BLaER1 treated with 17β-estradiol and CSF1 and Interleukin-3, amounts not matched to agents 10 nM and 100 nM (cell line): ENCODE results near the gene PHKA2.

Source experiments
- H3K27ac ChIP-seq, 11 experiments: shearing (Covaris generic); formaldehyde crosslinking; 2 replicates each; pipeline ENCODE4 v1.8.1; 2022
- H3K27me3 ChIP-seq, 11 experiments: shearing (Covaris generic); formaldehyde crosslinking; 2 replicates each; pipeline ENCODE4 v1.8.1; 2022
- H3K36me3 ChIP-seq, 11 experiments: shearing (Covaris generic); formaldehyde crosslinking; 2 replicates each; pipeline ENCODE4 v1.8.1; 2022
- H3K4me1 ChIP-seq, 10 experiments: shearing (Covaris generic); formaldehyde crosslinking; 2 replicates each; pipeline ENCODE4 v1.8.1; 2022
- H3K4me2 ChIP-seq, 11 experiments: shearing (Covaris generic); formaldehyde crosslinking; 2 replicates each; pipeline ENCODE4 v1.8.1; 2022
- H3K4me3 ChIP-seq, 10 experiments: shearing (Covaris generic); formaldehyde crosslinking; 2 replicates each; pipeline ENCODE4 v1.8.1; 2022
- H3K9ac ChIP-seq, 11 experiments: shearing (Covaris generic); formaldehyde crosslinking; 2 replicates each; pipeline ENCODE4 v1.8.1; 2022
- H3K9me3 ChIP-seq, 11 experiments: shearing (Covaris generic); formaldehyde crosslinking; replicated peaks in 1 of 11; 2 replicates each; pipeline ENCODE4 v1.8.1; 2022
- H4K20me1 ChIP-seq, 11 experiments: shearing (Covaris generic); formaldehyde crosslinking; 2 replicates each; pipeline ENCODE4 v1.8.1; 2022
- Cebpa-rat ChIP-seq, 11 experiments: shearing (Covaris generic); IDR thresholded peaks; 2 replicates each; pipeline ENCODE4 v1.8.1; 2022

PHKA2 gene

DNA sequence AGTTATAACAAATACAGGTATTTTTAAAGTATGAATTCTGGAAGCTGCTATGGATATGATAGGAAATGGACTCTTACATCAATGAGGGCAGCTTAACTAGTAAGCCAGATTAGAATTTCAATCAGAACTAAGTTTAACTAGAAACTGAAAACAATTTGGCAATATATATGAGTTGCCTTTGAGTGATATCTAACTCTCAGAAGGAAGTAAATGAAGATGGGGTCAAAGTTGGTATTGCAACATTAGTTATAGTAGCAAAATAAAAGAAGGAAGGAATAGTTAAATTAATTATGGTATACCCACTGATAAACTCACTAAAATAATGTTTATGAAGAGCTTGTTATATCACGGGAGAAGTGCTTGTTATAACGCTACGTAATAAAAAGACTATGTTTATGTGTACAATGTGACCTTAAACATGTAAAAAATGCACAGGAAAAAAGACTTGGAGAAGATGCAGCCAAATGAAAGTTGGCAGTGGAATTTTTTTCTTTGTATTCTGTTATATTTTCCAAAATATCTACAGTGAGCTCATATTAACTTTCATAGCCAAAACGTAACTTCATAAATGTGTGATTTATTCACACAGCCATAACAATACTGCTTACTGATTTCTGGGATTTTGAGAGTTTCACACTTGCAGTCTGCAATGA lies 34.5 kb downstream of the PHKA2 start:
- peaks cover 0 to 68% (median 57%) of the 10 kb centered on the region in 11 experiments; a peak in 20 of 22 replicates for H3K27me3 ChIP-seq
- H3K9ac ChIP-seq, result no peak overlapping the region
- no peak overlapping the region for H3K4me2 ChIP-seq
- no peak overlapping the region for H3K27ac ChIP-seq
- no peaks in the 10 kb centered on the region for H3K4me1 ChIP-seq
- peaks cover 0 to 15% (median 0%) of the 10 kb centered on the region in 11 experiments; a peak in 6 of 22 replicates for H4K20me1 ChIP-seq
- H3K36me3 ChIP-seq, result peaks cover 12 to 71% (median 37%) of the 10 kb centered on the region in 11 experiments; a peak in 19 of 22 replicates
- H3K4me3 ChIP-seq, result no peak overlapping the region
- no peaks in the 10 kb centered on the region for H3K9me3 ChIP-seq
- no peak for TF ChIP-seq Cebpa-rat (IDR thresholded peaks at IDR 0.05)

- Histone ChIP-seq H3K4me1 (no peaks in the 10 kb centered on the region), H3K27ac (no peak overlapping the region), H3K4me2 (no peak overlapping the region), H3K27me3 (peaks cover 10 to 88% (median 74%) of the 10 kb centered on the region in 11 experiments; a peak in 21 of 22 replicates), H4K20me1 (peaks cover 0 to 11% (median 0%) of the 10 kb centered on the region in 11 experiments; a peak in 4 of 22 replicates), H3K36me3 (peaks cover 16 to 88% (median 45%) of the 10 kb centered on the region in 11 experiments; a peak in 21 of 22 replicates), H3K9ac (no peak overlapping the region), H3K4me3 (no peak overlapping the region), H3K9me3 (no peaks in the 10 kb centered on the region)
- TF ChIP-seq Cebpa-rat (IDR thresholded peaks at IDR 0.05), result no peak
These were observed 37.3 kb downstream of the PHKA2 start for GRCh38 chrX:18946611-18947010.

- Histone ChIP-seq H4K20me1 (peaks cover 0 to 11% (median 0%) of the 10 kb centered on the region in 11 experiments; a peak in 4 of 22 replicates), H3K9ac (no peak overlapping the region), H3K27me3 (peaks cover 15 to 91% (median 74%) of the 10 kb centered on the region in 11 experiments; a peak in 21 of 22 replicates), H3K27ac (no peak overlapping the region), H3K36me3 (peaks cover 17 to 88% (median 47%) of the 10 kb centered on the region in 11 experiments; a peak in 21 of 22 replicates), H3K4me3 (no peak overlapping the region), H3K9me3 (no peaks in the 10 kb centered on the region), H3K4me2 (no peak overlapping the region), H3K4me1 (no peaks in the 10 kb centered on the region)
- no peak for TF ChIP-seq Cebpa-rat (IDR thresholded peaks at IDR 0.05)
These were observed 37.8 kb downstream of the PHKA2 start for GRCh38 chrX:18946157-18946556.

- TF ChIP-seq Cebpa-rat (IDR thresholded peaks at IDR 0.05), result no peak
- H3K27me3 ChIP-seq, result peaks cover 19 to 90% (median 75%) of the 10 kb centered on the region in 11 experiments; a peak in 21 of 22 replicates
These were observed 38.4 kb downstream of the PHKA2 start for GRCh38 chrX:18945483-18945882.

DNA sequence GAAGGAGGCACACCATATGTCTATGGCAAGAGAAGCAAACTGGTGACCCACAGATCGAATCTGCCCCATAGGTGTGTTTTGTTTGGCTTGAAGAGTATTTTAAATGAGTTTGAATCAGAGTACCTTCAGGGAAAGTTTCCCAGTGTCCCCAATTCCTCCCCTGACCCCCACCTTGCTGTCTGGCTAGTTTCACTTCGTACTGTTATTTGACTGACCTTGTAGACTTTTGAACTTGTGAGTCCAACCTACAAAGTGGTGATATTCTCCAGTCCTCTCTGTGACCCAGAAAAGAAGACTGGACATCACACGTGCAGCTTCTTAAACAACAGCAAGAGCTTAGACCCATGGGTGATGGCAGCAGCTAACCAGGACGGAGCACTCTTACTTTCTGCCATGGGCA lies 39.4 kb downstream of the PHKA2 start:
- H3K9me3 ChIP-seq, result no peaks in the 10 kb centered on the region
- TF ChIP-seq Cebpa-rat (IDR thresholded peaks at IDR 0.05), result no peak
- H3K9ac ChIP-seq, result no peak overlapping the region
- H3K27me3 ChIP-seq, result peaks cover 23 to 86% (median 67%) of the 10 kb centered on the region in 11 experiments; a peak in 21 of 22 replicates
- H3K36me3 ChIP-seq, result peaks cover 22 to 86% (median 41%) of the 10 kb centered on the region in 11 experiments; a peak in 20 of 22 replicates
- no peak overlapping the region for H3K4me2 ChIP-seq
- no peak overlapping the region for H3K27ac ChIP-seq
- peaks cover 0 to 3% (median 0%) of the 10 kb centered on the region in 11 experiments; a peak in 2 of 22 replicates for H4K20me1 ChIP-seq
- no peaks in the 10 kb centered on the region for H3K4me1 ChIP-seq
- H3K4me3 ChIP-seq, result no peak overlapping the region

More at GRCh38 chrX:18945483-18945882, 38.4 kb downstream of the PHKA2 start:
- Histone ChIP-seq H3K4me3 (no peak overlapping the region), H3K36me3 (peaks cover 18 to 88% (median 47%) of the 10 kb centered on the region in 11 experiments; a peak in 20 of 22 replicates), H3K4me1 (no peaks in the 10 kb centered on the region), H3K9ac (no peak overlapping the region), H3K27ac (no peak overlapping the region), H3K4me2 (no peak overlapping the region), H4K20me1 (peaks cover 0 to 11% (median 0%) of the 10 kb centered on the region in 11 experiments; a peak in 4 of 22 replicates), H3K9me3 (no peaks in the 10 kb centered on the region)

DNA sequence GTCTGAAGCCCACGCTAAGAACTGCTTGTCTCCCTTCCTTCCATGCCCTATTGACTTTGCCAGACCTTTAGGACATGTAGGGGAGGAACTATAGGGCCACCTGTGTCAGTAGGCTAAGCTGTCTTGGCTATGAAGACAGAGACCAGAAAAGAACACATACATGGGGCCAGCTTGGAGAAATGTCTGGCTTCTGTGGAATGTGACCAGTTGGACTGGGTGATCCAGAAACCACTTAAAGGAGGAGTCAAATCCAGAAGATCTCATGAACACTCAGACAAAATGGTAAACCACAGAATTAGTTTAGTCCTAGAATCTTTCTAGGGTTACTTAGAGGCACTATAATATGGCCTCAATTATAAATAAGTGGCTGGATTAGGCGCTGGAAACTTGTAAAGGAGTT lies 42.0 kb downstream of the PHKA2 start:
- no peak for TF ChIP-seq Cebpa-rat (IDR thresholded peaks at IDR 0.05)
- Histone ChIP-seq H3K9me3 (no peaks in the 10 kb centered on the region), H3K27ac (no peak overlapping the region), H3K4me2 (no peak overlapping the region), H3K4me1 (peaks cover 0 to 7% (median 0%) of the 10 kb centered on the region in 10 experiments; a peak in 1 of 20 replicates), H3K9ac (no peak overlapping the region), H3K4me3 (no peak overlapping the region), H4K20me1 (no peaks in the 10 kb centered on the region; a peak in 1 of 22 replicates), H3K27me3 (peaks cover 30 to 77% (median 54%) of the 10 kb centered on the region in 11 experiments; a peak in 19 of 22 replicates), H3K36me3 (peaks cover 20 to 84% (median 37%) of the 10 kb centered on the region in 11 experiments; a peak in 20 of 22 replicates)

DNA sequence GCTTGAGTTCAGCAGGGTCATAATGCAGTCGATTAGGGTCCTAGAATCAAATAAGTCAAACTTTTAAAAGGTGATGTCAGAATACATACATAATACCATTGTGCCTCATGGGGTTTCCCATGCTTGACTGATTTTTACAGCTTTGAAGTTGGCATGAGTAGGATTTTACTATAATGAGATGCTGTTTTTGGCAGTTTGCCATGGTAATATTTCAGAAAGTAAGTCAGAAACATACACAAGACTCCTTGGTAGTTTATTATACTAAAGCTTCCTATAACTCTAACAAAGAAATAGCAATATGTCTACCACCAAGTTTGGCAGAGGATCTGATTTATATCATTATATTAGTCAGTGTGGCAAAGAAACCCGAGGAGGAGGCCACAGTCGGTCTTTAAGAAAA lies 45.2 kb downstream of the PHKA2 start:
- Histone ChIP-seq H3K27me3 (peaks cover 37 to 85% (median 65%) of the 10 kb centered on the region in 11 experiments; a peak in 21 of 22 replicates), H3K4me1 (peaks cover 0 to 7% (median 0%) of the 10 kb centered on the region in 10 experiments; a peak in 1 of 20 replicates), H3K4me3 (no peak overlapping the region), H4K20me1 (0 out of 22 replicates have a peak, but pooled peaks cover 0 to 5% (median 0%) of the 10 kb centered on the region in 11 experiments), H3K9me3 (no peaks in the 10 kb centered on the region), H3K9ac (no peak overlapping the region), H3K36me3 (peaks cover 14 to 80% (median 49%) of the 10 kb centered on the region in 11 experiments; a peak in 21 of 22 replicates), H3K27ac (no peak overlapping the region), H3K4me2 (no peak overlapping the region)
- no peak for TF ChIP-seq Cebpa-rat (IDR thresholded peaks at IDR 0.05)

GRCh38 chrX:18937173-18937572 lies 46.7 kb downstream of the PHKA2 start:
- Histone ChIP-seq H3K4me3 (no peak overlapping the region), H3K9me3 (no peaks in the 10 kb centered on the region), H3K27ac (no peak overlapping the region), H3K36me3 (peaks cover 11 to 73% (median 39%) of the 10 kb centered on the region in 11 experiments; a peak in 21 of 22 replicates), H3K4me2 (no peak overlapping the region), H3K27me3 (peaks cover 33 to 84% (median 65%) of the 10 kb centered on the region in 11 experiments), H3K4me1 (peaks cover 0 to 7% (median 0%) of the 10 kb centered on the region in 10 experiments; a peak in 1 of 20 replicates), H4K20me1 (peaks cover 0 to 9% (median 0%) of the 10 kb centered on the region in 11 experiments; a peak in 3 of 22 replicates), H3K9ac (no peak overlapping the region)
- no peak for TF ChIP-seq Cebpa-rat (IDR thresholded peaks at IDR 0.05)

DNA sequence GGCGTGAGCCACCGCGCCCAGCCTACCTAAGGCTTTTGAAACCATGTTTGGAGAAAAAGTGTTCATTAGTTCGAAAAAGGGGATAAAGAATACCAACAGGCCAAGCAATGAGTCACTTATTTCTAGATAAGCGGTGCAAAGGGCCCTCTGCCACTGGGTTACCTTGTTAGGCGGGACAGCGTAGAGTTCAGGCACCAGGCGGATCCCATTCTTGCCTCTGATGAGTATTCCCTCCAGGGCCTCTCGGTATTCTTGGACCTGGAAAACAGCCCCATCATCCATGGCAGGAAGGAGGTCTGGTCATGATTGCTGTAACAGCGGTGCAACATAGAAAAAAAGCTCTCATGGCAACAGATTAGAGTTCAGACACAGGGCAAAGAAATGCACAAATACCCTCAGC lies 48.0 kb downstream of the PHKA2 start:
- H4K20me1 ChIP-seq, result peaks cover 0 to 16% (median 3%) of the 10 kb centered on the region in 11 experiments; a peak in 5 of 22 replicates
- no peak overlapping the region for H3K27ac ChIP-seq
- no peaks in the 10 kb centered on the region for H3K9me3 ChIP-seq
- H3K4me2 ChIP-seq, result no peak overlapping the region
- H3K27me3 ChIP-seq, result peaks cover 42 to 87% (median 65%) of the 10 kb centered on the region in 11 experiments
- H3K9ac ChIP-seq, result no peak overlapping the region
- peaks cover 0 to 7% (median 0%) of the 10 kb centered on the region in 10 experiments; a peak in 1 of 20 replicates for H3K4me1 ChIP-seq
- no peak overlapping the region for H3K4me3 ChIP-seq
- no peak for TF ChIP-seq Cebpa-rat (IDR thresholded peaks at IDR 0.05)
- H3K36me3 ChIP-seq, result peaks cover 5 to 69% (median 36%) of the 10 kb centered on the region in 11 experiments; a peak in 20 of 22 replicates
